Measurements from ENCODE around the gene ZGPAT.

ZGPAT gene

DNA sequence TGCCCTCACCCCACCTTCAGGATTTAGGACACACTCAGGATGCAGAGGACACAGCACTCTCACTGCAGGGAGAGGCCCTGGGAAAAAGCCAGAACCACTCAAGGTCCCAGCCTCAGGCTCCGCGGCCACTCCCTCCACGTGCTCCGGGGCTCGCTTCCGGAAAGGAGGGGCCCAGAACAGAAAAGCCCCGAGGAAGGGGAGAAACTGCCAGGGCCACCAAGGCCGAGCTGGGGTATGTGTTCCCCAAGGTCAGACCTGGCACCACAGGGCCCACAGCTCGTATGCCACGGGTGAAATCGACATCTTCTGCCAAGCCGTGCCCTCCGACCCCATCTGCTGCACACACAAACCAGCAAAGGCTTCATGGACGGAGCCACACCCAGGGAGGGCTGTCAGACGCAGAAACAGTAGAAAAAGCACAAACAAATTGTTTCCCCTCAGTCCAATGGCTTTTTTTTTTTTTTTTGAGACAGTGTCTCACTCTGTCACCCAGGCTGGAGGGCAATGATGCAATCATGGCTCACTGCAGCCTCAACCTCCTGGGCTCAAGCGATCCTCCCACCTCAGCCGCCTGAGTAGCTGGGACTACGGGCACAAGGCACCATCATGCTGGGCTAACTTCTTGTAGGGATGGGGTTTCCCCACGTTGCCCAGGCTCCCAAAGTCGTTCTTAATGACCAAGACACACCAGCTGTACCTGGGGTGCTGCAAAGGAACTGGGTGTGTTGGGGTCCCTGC, 65.1 kb downstream of the ZGPAT start:
- TF ChIP-seq, protein P1, sequence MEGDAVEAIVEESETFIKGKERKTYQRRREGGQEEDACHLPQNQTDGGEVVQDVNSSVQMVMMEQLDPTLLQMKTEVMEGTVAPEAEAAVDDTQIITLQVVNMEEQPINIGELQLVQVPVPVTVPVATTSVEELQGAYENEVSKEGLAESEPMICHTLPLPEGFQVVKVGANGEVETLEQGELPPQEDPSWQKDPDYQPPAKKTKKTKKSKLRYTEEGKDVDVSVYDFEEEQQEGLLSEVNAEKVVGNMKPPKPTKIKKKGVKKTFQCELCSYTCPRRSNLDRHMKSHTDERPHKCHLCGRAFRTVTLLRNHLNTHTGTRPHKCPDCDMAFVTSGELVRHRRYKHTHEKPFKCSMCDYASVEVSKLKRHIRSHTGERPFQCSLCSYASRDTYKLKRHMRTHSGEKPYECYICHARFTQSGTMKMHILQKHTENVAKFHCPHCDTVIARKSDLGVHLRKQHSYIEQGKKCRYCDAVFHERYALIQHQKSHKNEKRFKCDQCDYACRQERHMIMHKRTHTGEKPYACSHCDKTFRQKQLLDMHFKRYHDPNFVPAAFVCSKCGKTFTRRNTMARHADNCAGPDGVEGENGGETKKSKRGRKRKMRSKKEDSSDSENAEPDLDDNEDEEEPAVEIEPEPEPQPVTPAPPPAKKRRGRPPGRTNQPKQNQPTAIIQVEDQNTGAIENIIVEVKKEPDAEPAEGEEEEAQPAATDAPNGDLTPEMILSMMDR (IDR thresholded peaks at IDR 0.05) = no peak

- TF ChIP-seq, protein P1 (IDR thresholded peaks at IDR 0.05) = no peak
Measured at GRCh38 chr20:63773571-63774241, 65.9 kb downstream of the ZGPAT start.

DNA sequence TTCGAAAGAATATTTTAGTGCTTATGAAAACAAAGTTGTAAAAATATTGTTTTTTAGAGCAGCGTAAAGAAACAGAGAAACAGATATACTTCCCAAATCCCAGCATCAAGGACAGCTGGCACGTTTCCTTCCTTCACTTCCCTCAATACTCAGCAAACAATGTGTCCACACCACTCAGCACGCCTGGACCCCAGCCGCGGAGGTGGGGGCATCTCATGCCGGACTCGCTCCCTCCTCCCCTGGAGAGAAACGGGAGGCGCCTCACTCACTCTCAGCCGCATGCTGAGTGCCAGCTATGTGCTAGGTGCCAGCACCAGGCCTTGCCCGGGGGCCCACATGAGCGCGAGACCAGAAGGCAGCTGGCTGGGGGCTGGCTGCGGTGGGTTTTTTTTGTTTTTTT, 66.5 kb downstream of the ZGPAT start:
- TF ChIP-seq, protein P1 (IDR thresholded peaks at IDR 0.05) = no peak

DNA sequence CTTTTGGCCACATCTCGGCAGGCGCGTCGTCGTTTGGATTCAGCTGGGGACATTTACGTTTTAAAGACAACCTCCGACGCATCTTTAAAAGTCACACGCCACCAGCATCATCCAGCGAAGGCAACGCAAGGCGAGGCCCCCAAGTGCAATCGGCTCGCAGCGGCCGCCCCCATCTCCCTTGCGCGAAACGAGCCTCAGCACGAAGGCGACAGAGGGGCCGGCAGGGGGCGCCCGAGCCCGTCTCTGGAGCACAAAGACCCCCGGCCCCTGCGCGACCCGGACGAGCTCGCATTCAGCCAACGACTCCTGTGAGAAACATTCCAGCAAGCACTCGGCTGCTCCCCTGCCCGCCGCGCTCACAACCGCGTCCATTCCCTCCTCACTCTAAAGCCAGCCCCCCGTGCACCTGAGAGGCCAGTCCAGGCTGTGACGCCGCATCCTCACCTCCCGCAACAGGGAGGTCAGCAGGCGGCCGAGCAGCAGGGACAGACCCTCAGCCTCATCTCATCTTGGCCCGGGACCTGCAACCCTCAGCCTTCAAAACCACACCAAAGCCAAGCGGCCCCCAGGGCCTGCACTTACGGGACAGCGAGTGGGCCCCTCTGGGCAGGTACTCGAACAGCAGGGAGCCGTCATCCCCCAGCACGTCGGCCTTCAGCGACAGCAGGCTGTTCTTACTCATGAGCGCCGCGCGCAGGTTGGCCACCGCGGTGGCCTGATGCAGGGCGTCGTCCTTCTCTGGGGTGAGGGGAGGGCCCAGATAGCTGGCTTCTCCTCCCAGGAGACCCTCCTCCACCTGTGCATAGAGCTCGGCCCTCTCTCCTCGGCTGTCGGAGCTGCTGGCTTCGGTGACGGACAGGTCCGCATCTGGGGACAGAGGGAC, 67.5 kb downstream of the ZGPAT start:
- TF ChIP-seq, protein P1 (IDR thresholded peaks at IDR 0.05) = peak; percentile 60

DNA sequence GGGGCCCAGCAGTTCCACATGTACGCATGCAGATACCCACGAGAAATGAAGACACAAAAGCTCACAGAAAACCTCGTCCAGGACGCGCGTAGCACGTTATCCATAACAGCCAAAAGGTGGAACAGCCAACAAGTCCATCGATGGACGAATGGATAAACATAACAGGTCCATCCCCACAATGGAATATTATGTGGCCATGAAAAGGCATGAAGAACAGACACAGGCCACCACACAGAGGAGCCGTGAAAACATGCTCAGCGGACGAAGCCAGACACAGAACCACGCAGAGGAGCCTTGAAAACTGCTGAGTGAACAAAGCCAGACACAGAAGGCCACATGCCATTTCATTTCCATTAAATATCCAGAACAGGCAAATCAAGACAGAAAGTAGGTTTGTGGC, 69.8 kb downstream of the ZGPAT start:
- TF ChIP-seq, protein P1 (IDR thresholded peaks at IDR 0.05) = no peak

GRCh38 chr20:63778034-63778752, 70.4 kb downstream of the ZGPAT start:
- TF ChIP-seq, protein P1 (IDR thresholded peaks at IDR 0.05) = no peak

- TF ChIP-seq, protein P1 (IDR thresholded peaks at IDR 0.05) = no peak
Measured at GRCh38 chr20:63778857-63779256, 71.0 kb downstream of the ZGPAT start.

Data from LNCAP (cell line).